Activated T-helper 1 cell treated with anti-CD3 and anti-CD28 coated beads, Interleukin-12 subunit alpha, Interleukin-12 subunit beta, Interleukin-2, Interleukin-4 antibody, amounts not matched to agents 30 ng/mL and 10 ng/mL and 1 ng/mL, durations not matched to agents 14 hours and 24 hours and 36 hours (primary cell): ENCODE data around the gene MPRIP. TPM values are rescaled to one million over a fixed set of nuclear protein-coding genes. Genes with fewer than 3 reads are reported as not detected.

Experiments
- DNase-seq: peaks from one replicate; pipeline ENCODE4 v3.0.0; 2021; ENCODE audit warnings: low spot score
- H3K27ac Mint-ChIP-seq: one replicate; pipeline ENCODE4 v1.8.0; 2021; ENCODE audit warnings: mild to moderate bottlenecking, mixed read lengths
- H3K27me3 Mint-ChIP-seq: one replicate; pipeline ENCODE4 v1.8.0; 2022; ENCODE audit warnings: mild to moderate bottlenecking, moderate library complexity, mixed read lengths; ENCODE audit not compliant: insufficient read depth
- H3K36me3 Mint-ChIP-seq: one replicate; pipeline ENCODE4 v1.8.0; 2021; ENCODE audit warnings: low read depth, mixed read lengths
- H3K4me1 Mint-ChIP-seq: one replicate; pipeline ENCODE4 v1.8.0; 2021; ENCODE audit warnings: low read depth, mixed read lengths
- H3K4me3 Mint-ChIP-seq: one replicate; pipeline ENCODE4 v1.8.0; 2021; ENCODE audit warnings: mild to moderate bottlenecking, moderate library complexity, mixed read lengths
- H3K9me3 Mint-ChIP-seq: one replicate; pipeline ENCODE4 v1.8.0; 2021; ENCODE audit warnings: mixed read lengths
- intact Hi-C: fragments of 100-400 bp; cut with micrococcal nuclease; formaldehyde crosslinking; loops from one replicate; pipeline ENCODE4 v1.15.1; 2024
- total RNA-seq: library from RNA; stranded (reverse); gene quantifications from 2 replicates; pipeline ENCODE4 v1.2.3, GENCODE V29; 2022

MPRIP gene
- total RNA-seq, 1 donor from 2014 or later, result 175 TPM

- Mint-ChIP-seq H3K36me3 (no peaks in the 10 kb centered on the region), H3K4me1 (peaks cover 23% of the 10 kb centered on the region), H3K27me3 (no peaks in the 10 kb centered on the region), H3K9me3 (no peaks in the 10 kb centered on the region), H3K4me3 (no peak overlapping the region), H3K27ac (no peak overlapping the region)
- intact Hi-C loops, result no loop called here
- no peak for DNase-seq
Measured at GRCh38 chr17:17104036-17104435, 61.8 kb downstream of the MPRIP start.

GRCh38 chr17:17104494-17104893 is 62.2 kb downstream of the MPRIP start:
- H3K4me3 Mint-ChIP-seq, result no peak overlapping the region
- intact Hi-C loops, result no loop called here
- peaks cover 28% of the 10 kb centered on the region for H3K4me1 Mint-ChIP-seq
- H3K27me3 Mint-ChIP-seq, result no peaks in the 10 kb centered on the region
- H3K9me3 Mint-ChIP-seq, result no peaks in the 10 kb centered on the region
- DNase-seq, result no peak
- H3K36me3 Mint-ChIP-seq, result no peaks in the 10 kb centered on the region
- H3K27ac Mint-ChIP-seq, result no peak overlapping the region

- no peaks in the 10 kb centered on the region for H3K9me3 Mint-ChIP-seq
- no peak overlapping the region for H3K4me3 Mint-ChIP-seq
- H3K36me3 Mint-ChIP-seq, result no peaks in the 10 kb centered on the region
- no peaks in the 10 kb centered on the region for H3K27me3 Mint-ChIP-seq
- peaks cover 43% of the 10 kb centered on the region for H3K4me1 Mint-ChIP-seq
- no peak for DNase-seq
- H3K27ac Mint-ChIP-seq, result no peak overlapping the region
- intact Hi-C loops, result no loop called here
Measured at GRCh38 chr17:17105976-17106375, 63.7 kb downstream of the MPRIP start.

GRCh38 chr17:17106756-17107155 is 64.5 kb downstream of the MPRIP start:
- Mint-ChIP-seq H3K9me3 (no peaks in the 10 kb centered on the region), H3K27me3 (no peaks in the 10 kb centered on the region), H3K27ac (peak overlapping the region; percentile 40), H3K36me3 (no peaks in the 10 kb centered on the region), H3K4me3 (no peak overlapping the region), H3K4me1 (peaks cover 45% of the 10 kb centered on the region)
- intact Hi-C loops, result no loop called here
- DNase-seq, result no peak

GRCh38 chr17:17107281-17107680 is 65.0 kb downstream of the MPRIP start:
- DNase-seq, result no peak
- Mint-ChIP-seq H3K36me3 (no peaks in the 10 kb centered on the region), H3K4me1 (peaks cover 45% of the 10 kb centered on the region), H3K9me3 (no peaks in the 10 kb centered on the region), H3K27me3 (no peaks in the 10 kb centered on the region), H3K4me3 (no peak overlapping the region), H3K27ac (peak overlapping the region; percentile 40)
- intact Hi-C loops, result no loop called here

- DNase-seq, result no peak
- Mint-ChIP-seq H3K4me1 (peaks cover 45% of the 10 kb centered on the region), H3K4me3 (no peak overlapping the region), H3K9me3 (no peaks in the 10 kb centered on the region), H3K36me3 (no peaks in the 10 kb centered on the region), H3K27me3 (no peaks in the 10 kb centered on the region), H3K27ac (no peak overlapping the region)
- intact Hi-C loops, result no loop called here
Measured at GRCh38 chr17:17107891-17108431, 65.7 kb downstream of the MPRIP start.

- H3K4me1 Mint-ChIP-seq, result peaks cover 48% of the 10 kb centered on the region
- H3K36me3 Mint-ChIP-seq, result no peaks in the 10 kb centered on the region
- H3K27me3 Mint-ChIP-seq, result no peaks in the 10 kb centered on the region
- H3K9me3 Mint-ChIP-seq, result no peaks in the 10 kb centered on the region
- no peak overlapping the region for H3K4me3 Mint-ChIP-seq
- H3K27ac Mint-ChIP-seq, result no peak overlapping the region
- intact Hi-C loops, result no loop called here
- DNase-seq, result no peak
Measured at GRCh38 chr17:17108451-17109049, 66.3 kb downstream of the MPRIP start.

GRCh38 chr17:17109256-17109655 is 67.0 kb downstream of the MPRIP start:
- H3K4me1 Mint-ChIP-seq, result peaks cover 54% of the 10 kb centered on the region
- intact Hi-C loops, result no loop called here
- no peaks in the 10 kb centered on the region for H3K27me3 Mint-ChIP-seq
- DNase-seq, result no peak
- H3K9me3 Mint-ChIP-seq, result no peaks in the 10 kb centered on the region
- no peak overlapping the region for H3K4me3 Mint-ChIP-seq
- H3K36me3 Mint-ChIP-seq, result peaks cover 3% of the 10 kb centered on the region
- peak overlapping the region; percentile 40 for H3K27ac Mint-ChIP-seq

- intact Hi-C loops, result no loop called here
- peak overlapping the region; percentile 60 for H3K27ac Mint-ChIP-seq
- peaks cover 4% of the 10 kb centered on the region for H3K36me3 Mint-ChIP-seq
- no peak for DNase-seq
- peaks cover 60% of the 10 kb centered on the region for H3K4me1 Mint-ChIP-seq
- H3K4me3 Mint-ChIP-seq, result no peak overlapping the region
- H3K9me3 Mint-ChIP-seq, result no peaks in the 10 kb centered on the region
- no peaks in the 10 kb centered on the region for H3K27me3 Mint-ChIP-seq
Measured at GRCh38 chr17:17109907-17110306, 67.7 kb downstream of the MPRIP start.

GRCh38 chr17:17110520-17110919 is 68.3 kb downstream of the MPRIP start:
- Mint-ChIP-seq H3K4me1 (peaks cover 66% of the 10 kb centered on the region), H3K9me3 (no peaks in the 10 kb centered on the region), H3K27ac (no peak overlapping the region), H3K4me3 (no peak overlapping the region), H3K27me3 (no peaks in the 10 kb centered on the region), H3K36me3 (peaks cover 4% of the 10 kb centered on the region)
- no peak for DNase-seq
- intact Hi-C loops, result no loop called here

- no peaks in the 10 kb centered on the region for H3K9me3 Mint-ChIP-seq
- H3K27ac Mint-ChIP-seq, result no peak overlapping the region
- H3K4me1 Mint-ChIP-seq, result peaks cover 66% of the 10 kb centered on the region
- peaks cover 6% of the 10 kb centered on the region for H3K36me3 Mint-ChIP-seq
- intact Hi-C loops, result no loop called here
- H3K4me3 Mint-ChIP-seq, result no peak overlapping the region
- no peaks in the 10 kb centered on the region for H3K27me3 Mint-ChIP-seq
- DNase-seq, result no peak
Measured at GRCh38 chr17:17111401-17112393, 69.4 kb downstream of the MPRIP start.

- Mint-ChIP-seq H3K27me3 (no peaks in the 10 kb centered on the region), H3K36me3 (peaks cover 6% of the 10 kb centered on the region), H3K4me3 (no peak overlapping the region), H3K27ac (no peak overlapping the region), H3K4me1 (peaks cover 69% of the 10 kb centered on the region), H3K9me3 (no peaks in the 10 kb centered on the region)
- DNase-seq, result no peak
- intact Hi-C loops, result no loop called here
Measured at GRCh38 chr17:17112628-17113200, 70.5 kb downstream of the MPRIP start.
